ENCODE results near the gene F12.

F12 gene

GRCh38 chr5:177414481-177414880 lies 5.1 kb upstream of the F12 start:
- Histone ChIP-seq H3K27me3 (no peaks in the 10 kb centered on the region), H3K9me3 (replicated peaks in 1 of 11) (no peaks in the 10 kb centered on the region), H3K9ac (no peak overlapping the region), H4K20me1 (no peaks in the 10 kb centered on the region), H3K4me3 (no peak overlapping the region), H3K4me2 (no peak overlapping the region), H3K4me1 (peaks cover 7 to 27% (median 18%) of the 10 kb centered on the region in 10 experiments; a peak in 17 of 20 replicates), H3K27ac (no peak overlapping the region), H3K36me3 (no peaks in the 10 kb centered on the region)
- TF ChIP-seq Cebpa-rat (IDR thresholded peaks at IDR 0.05), result no peak

GRCh38 chr5:177412603-177413233 lies 3.4 kb upstream of the F12 start:
- Histone ChIP-seq H3K27ac (no peak overlapping the region), H3K4me2 (peak overlapping the region; percentile 6 to 53 (median 25); a peak in 16 of 22 replicates), H3K27me3 (no peaks in the 10 kb centered on the region), H3K36me3 (no peaks in the 10 kb centered on the region), H3K9ac (no peak overlapping the region), H3K9me3 (replicated peaks in 1 of 11) (no peaks in the 10 kb centered on the region), H3K4me3 (no peak overlapping the region), H3K4me1 (peaks cover 7 to 20% (median 11%) of the 10 kb centered on the region in 10 experiments; a peak in 15 of 20 replicates), H4K20me1 (no peaks in the 10 kb centered on the region)
- no peak for TF ChIP-seq Cebpa-rat (IDR thresholded peaks at IDR 0.05)

GRCh38 chr5:177410575-177410974 lies 1.2 kb upstream of the F12 start:
- no peak overlapping the region; a peak in 2 of 22 replicates for H3K4me2 ChIP-seq
- H3K4me3 ChIP-seq, result no peak overlapping the region
- H3K4me1 ChIP-seq, result peaks cover 10 to 23% (median 19%) of the 10 kb centered on the region in 10 experiments
- no peak overlapping the region for H3K9ac ChIP-seq
- H3K36me3 ChIP-seq, result no peaks in the 10 kb centered on the region
- no peaks in the 10 kb centered on the region for H4K20me1 ChIP-seq
- H3K27ac ChIP-seq, result no peak overlapping the region
- no peaks in the 10 kb centered on the region for H3K9me3 ChIP-seq (replicated peaks in 1 of 11)
- no peak for TF ChIP-seq Cebpa-rat (IDR thresholded peaks at IDR 0.05)
- no peaks in the 10 kb centered on the region for H3K27me3 ChIP-seq

- peak overlapping the region; percentile 97 to 100 (median 99) for H3K4me2 ChIP-seq
- peaks cover 28 to 33% (median 31%) of the 10 kb centered on the region in 11 experiments for H3K27me3 ChIP-seq
- H3K4me1 ChIP-seq, result peaks cover 41 to 60% (median 57%) of the 10 kb centered on the region in 10 experiments
Measured at GRCh38 chr5:177405805-177406204, 3.6 kb downstream of the F12 start.

GRCh38 chr5:177405312-177405711 lies 4.1 kb downstream of the F12 start:
- H3K27me3 ChIP-seq, result peaks cover 31 to 38% (median 36%) of the 10 kb centered on the region in 11 experiments
- H3K36me3 ChIP-seq, result no peaks in the 10 kb centered on the region
- peak overlapping the region in 8 of 11 experiments; percentile 15 to 82 (median 65); a peak in 11 of 22 replicates for H3K9ac ChIP-seq
- peaks cover 0 to 22% (median 0%) of the 10 kb centered on the region in 11 experiments; a peak in 2 of 22 replicates for H4K20me1 ChIP-seq
- H3K4me3 ChIP-seq, result peak overlapping the region in 2 of 10 experiments; percentile 1 to 69; a peak in 1 of 20 replicates
- peak overlapping the region in 7 of 11 experiments; percentile 12 to 69 (median 27); a peak in 8 of 22 replicates for H3K27ac ChIP-seq
- TF ChIP-seq Cebpa-rat (IDR thresholded peaks at IDR 0.05), result no peak
- H3K4me1 ChIP-seq, result peaks cover 42 to 64% (median 61%) of the 10 kb centered on the region in 10 experiments
- peak overlapping the region; percentile 97 to 100 (median 99) for H3K4me2 ChIP-seq
- no peaks in the 10 kb centered on the region for H3K9me3 ChIP-seq (replicated peaks in 1 of 11)

More at GRCh38 chr5:177405805-177406204, 3.6 kb downstream of the F12 start:
- Histone ChIP-seq H3K4me3 (0 out of 20 replicates have a peak overlapping the region, but pooled peaks of 1 of the 10 experiments have one; percentile 1), H3K9me3 (replicated peaks in 1 of 11) (no peaks in the 10 kb centered on the region), H3K27ac (peak overlapping the region in 7 of 11 experiments; percentile 12 to 69 (median 27); a peak in 6 of 22 replicates), H3K9ac (peak overlapping the region in 8 of 11 experiments; percentile 15 to 82 (median 65); a peak in 11 of 22 replicates), H3K36me3 (no peaks in the 10 kb centered on the region), H4K20me1 (peaks cover 0 to 22% (median 0%) of the 10 kb centered on the region in 11 experiments; a peak in 2 of 22 replicates)
- TF ChIP-seq Cebpa-rat (IDR thresholded peaks at IDR 0.05), result no peak

- Histone ChIP-seq H3K27ac (peak overlapping the region in 10 of 11 experiments; percentile 20 to 70 (median 60); a peak in 19 of 22 replicates), H3K9ac (peak overlapping the region in 10 of 11 experiments; percentile 55 to 82 (median 73); a peak in 19 of 22 replicates), H3K36me3 (no peaks in the 10 kb centered on the region)
Measured at GRCh38 chr5:177404641-177405179, 4.7 kb downstream of the F12 start.

GRCh38 chr5:177403792-177404640 lies 5.3 kb downstream of the F12 start:
- H3K4me2 ChIP-seq, result peak overlapping the region; percentile 97 to 100 (median 99)
- H4K20me1 ChIP-seq, result peaks cover 0 to 22% (median 0%) of the 10 kb centered on the region in 11 experiments; a peak in 2 of 22 replicates
- peaks cover 31 to 41% (median 38%) of the 10 kb centered on the region in 11 experiments for H3K27me3 ChIP-seq
- H3K4me1 ChIP-seq, result peaks cover 42 to 68% (median 62%) of the 10 kb centered on the region in 10 experiments
- no peak for TF ChIP-seq Cebpa-rat (IDR thresholded peaks at IDR 0.05)
- peak overlapping the region in 10 of 11 experiments; percentile 20 to 70 (median 60); a peak in 18 of 22 replicates for H3K27ac ChIP-seq
- no peaks in the 10 kb centered on the region for H3K9me3 ChIP-seq (replicated peaks in 1 of 11)
- H3K9ac ChIP-seq, result peak overlapping the region; percentile 47 to 82 (median 72); a peak in 21 of 22 replicates
- H3K4me3 ChIP-seq, result peak overlapping the region; percentile 57 to 75 (median 66)
- H3K36me3 ChIP-seq, result no peaks in the 10 kb centered on the region

More at GRCh38 chr5:177404641-177405179, 4.7 kb downstream of the F12 start:
- peaks cover 31 to 41% (median 38%) of the 10 kb centered on the region in 11 experiments for H3K27me3 ChIP-seq
- H3K4me1 ChIP-seq, result peaks cover 42 to 68% (median 62%) of the 10 kb centered on the region in 10 experiments
- TF ChIP-seq Cebpa-rat (IDR thresholded peaks at IDR 0.05), result no peak
- H3K4me3 ChIP-seq, result peak overlapping the region; percentile 57 to 75 (median 66)
- H4K20me1 ChIP-seq, result peaks cover 0 to 22% (median 0%) of the 10 kb centered on the region in 11 experiments; a peak in 2 of 22 replicates
- peak overlapping the region; percentile 97 to 100 (median 99) for H3K4me2 ChIP-seq
- H3K9me3 ChIP-seq (replicated peaks in 1 of 11), result no peaks in the 10 kb centered on the region

GRCh38 chr5:177403102-177403791 lies 6.1 kb downstream of the F12 start:
- Histone ChIP-seq H4K20me1 (peaks cover 0 to 22% (median 0%) of the 10 kb centered on the region in 11 experiments; a peak in 2 of 22 replicates), H3K4me3 (peak overlapping the region; percentile 57 to 75 (median 66)), H3K9ac (peak overlapping the region; percentile 23 to 82 (median 72); a peak in 21 of 22 replicates), H3K4me1 (peaks cover 42 to 68% (median 62%) of the 10 kb centered on the region in 10 experiments), H3K9me3 (replicated peaks in 1 of 11) (no peaks in the 10 kb centered on the region), H3K27ac (peak overlapping the region in 4 of 11 experiments; percentile 9 to 69 (median 60); a peak in 6 of 22 replicates), H3K27me3 (peaks cover 31 to 41% (median 38%) of the 10 kb centered on the region in 11 experiments), H3K36me3 (no peaks in the 10 kb centered on the region), H3K4me2 (peak overlapping the region; percentile 97 to 100 (median 99))
- no peak for TF ChIP-seq Cebpa-rat (IDR thresholded peaks at IDR 0.05)
